Measurements from ENCODE around the gene FOXK1. TPM values are rescaled to one million over a fixed set of nuclear protein-coding genes. Genes with fewer than 3 reads are reported as not detected.

FOXK1 gene
- total RNA-seq, 5 donors from 2014 or later (not counting 1 experiment from before 2014, with no cell fraction given): 63.9 to 79.7 (median 74.2) TPM

DNA sequence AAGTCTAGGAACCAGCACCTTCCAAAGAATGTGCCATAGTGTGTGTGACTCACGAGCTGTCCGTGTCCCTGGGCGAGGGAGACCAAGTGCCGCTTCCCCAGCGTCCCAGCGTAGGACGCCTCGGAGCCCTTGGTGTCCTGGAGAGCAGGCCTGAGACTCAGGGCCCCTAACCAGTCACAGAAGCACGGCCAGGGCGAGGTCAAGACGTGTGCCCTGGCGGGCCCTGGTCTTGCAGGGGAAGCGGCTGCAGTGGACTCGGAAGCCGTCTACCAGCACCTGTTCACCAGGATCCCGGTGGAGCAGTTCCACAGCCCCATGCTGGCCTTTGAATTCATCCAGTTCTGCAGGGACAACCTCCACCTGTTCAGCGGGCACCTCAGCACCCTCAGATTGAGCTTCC, 103.9 kb downstream of the FOXK1 start:
- ChIA-PET POLR2A (no interaction called here), CTCF (no interaction called here)
- WGBS (ENCODE audit: insufficient coverage): 95% methylated on average over 17 of the region's 17 CpGs
- no peaks in the 10 kb centered on the region for H3K9me3 ChIP-seq
- no peak overlapping the region for H3K4me3 ChIP-seq (ENCODE audit: control insufficient read depth in 1 of 2, extremely low read depth in 1 of 2, low read length in 1 of 2)
- no peaks in the 10 kb centered on the region for H3K9me3 Mint-ChIP-seq
- H3K27ac Mint-ChIP-seq: no peak overlapping the region
- no peak overlapping the region for H3K27ac ChIP-seq (ENCODE audit: low read length)
- no peak overlapping the region for H3K4me3 Mint-ChIP-seq
- H3K36me3 Mint-ChIP-seq: peaks cover 20% of the 10 kb centered on the region
- peaks cover 0 to 4% (median 0%) of the 10 kb centered on the region in 3 donors for H3K4me1 Mint-ChIP-seq
- H3K36me3 ChIP-seq (ENCODE audit: control insufficient read depth in 2 of 2, extremely low read depth in 1 of 2, insufficient read depth in 1 of 2, low read length in 1 of 2): peaks cover 50 to 90% of the 10 kb centered on the region in 2 donors
- ATAC-seq (replicated peaks in 1 of 4): no peak
- H3K27me3 ChIP-seq (replicated peaks in 1 of 2; ENCODE audit: control insufficient read depth in 2 of 2, extremely low read depth in 1 of 2, insufficient read depth in 2 of 2, low read length in 1 of 2): no peaks in the 10 kb centered on the region
- H3K4me1 ChIP-seq (ENCODE audit: control insufficient read depth in 1 of 2, extremely low read depth in 1 of 2, insufficient read depth in 2 of 2, low read length in 2 of 2): no peaks in the 10 kb centered on the region
- no peak for DNase-seq
- H3K27me3 Mint-ChIP-seq: no peaks in the 10 kb centered on the region

DNA sequence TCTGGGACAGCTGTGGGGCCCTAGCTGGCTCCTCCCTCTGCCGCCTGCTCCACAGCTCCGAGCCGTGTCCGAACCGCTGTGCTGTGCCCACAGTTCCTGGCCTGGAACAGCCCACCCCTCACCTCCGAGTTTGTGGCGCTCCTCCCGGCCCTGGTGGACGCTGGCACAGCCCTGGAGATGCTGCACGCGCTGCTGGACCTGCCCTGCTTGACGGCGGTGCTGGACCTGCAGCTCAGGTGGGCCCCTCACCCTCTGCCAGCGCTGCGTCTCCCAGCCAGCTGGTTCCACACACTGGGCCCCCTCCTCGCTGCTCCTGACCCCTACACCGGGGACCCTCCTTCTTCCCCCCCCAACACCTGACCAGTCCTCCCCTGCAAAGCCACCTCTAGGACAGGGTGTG, 105.4 kb downstream of the FOXK1 start:
- H3K27me3 Mint-ChIP-seq: no peaks in the 10 kb centered on the region
- no peak overlapping the region for H3K27ac ChIP-seq (ENCODE audit: low read length)
- no peaks in the 10 kb centered on the region for H3K9me3 Mint-ChIP-seq
- H3K27me3 ChIP-seq (replicated peaks in 1 of 2; ENCODE audit: control insufficient read depth in 2 of 2, extremely low read depth in 1 of 2, insufficient read depth in 2 of 2, low read length in 1 of 2): no peaks in the 10 kb centered on the region
- ChIA-PET POLR2A (no interaction called here), CTCF (no interaction called here)
- H3K4me1 Mint-ChIP-seq: peaks cover 0 to 5% (median 0%) of the 10 kb centered on the region in 3 donors
- H3K36me3 Mint-ChIP-seq: peaks cover 10% of the 10 kb centered on the region
- H3K27ac Mint-ChIP-seq: no peak overlapping the region
- DNase-seq: no peak
- 97% methylated on average over 17 of the region's 17 CpGs for WGBS (ENCODE audit: insufficient coverage)
- H3K4me3 Mint-ChIP-seq: no peak overlapping the region
- no peak overlapping the region for H3K4me3 ChIP-seq (ENCODE audit: control insufficient read depth in 1 of 2, extremely low read depth in 1 of 2, low read length in 1 of 2)
- peaks cover 52 to 79% of the 10 kb centered on the region in 2 donors for H3K36me3 ChIP-seq (ENCODE audit: control insufficient read depth in 2 of 2, extremely low read depth in 1 of 2, insufficient read depth in 1 of 2, low read length in 1 of 2)
- ATAC-seq (replicated peaks in 1 of 4): no peak
- H3K4me1 ChIP-seq (ENCODE audit: control insufficient read depth in 1 of 2, extremely low read depth in 1 of 2, insufficient read depth in 2 of 2, low read length in 2 of 2): peaks cover 0 to 8% of the 10 kb centered on the region in 2 experiments
- H3K9me3 ChIP-seq: no peaks in the 10 kb centered on the region

DNA sequence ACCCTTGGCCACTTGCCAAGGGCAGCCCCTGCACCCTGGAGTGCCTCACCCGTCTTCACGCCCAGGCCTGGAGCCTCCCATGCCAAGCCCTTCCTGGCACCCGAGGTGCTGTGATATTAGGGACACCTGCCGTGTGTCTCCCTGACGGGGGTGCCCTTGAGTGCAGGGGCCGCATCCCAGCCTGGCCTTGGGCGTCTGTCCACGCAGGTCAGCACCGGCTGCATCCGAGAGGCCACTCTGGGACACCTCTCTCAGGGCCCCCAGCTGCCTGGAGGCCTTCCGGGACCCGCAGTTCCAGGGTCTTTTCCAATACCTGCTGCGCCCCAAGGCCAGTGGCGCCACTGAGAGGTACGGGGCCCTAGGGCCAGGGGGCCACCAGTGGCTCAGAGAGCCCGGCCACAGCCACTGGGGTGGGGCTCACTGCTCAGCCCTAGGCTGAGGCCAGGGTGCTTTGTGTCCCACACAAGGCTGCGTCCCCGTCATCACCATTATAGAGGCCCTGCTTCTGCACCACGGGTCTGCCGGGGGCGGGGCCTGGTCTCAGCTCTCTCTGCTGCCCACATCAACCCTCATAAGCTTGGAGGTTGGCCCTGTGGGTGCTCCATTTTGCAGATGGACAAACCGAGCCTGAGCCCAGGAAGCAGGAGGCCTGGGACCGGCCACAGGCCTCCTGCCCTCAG, 106.0 kb downstream of the FOXK1 start:
- ATAC-seq (replicated peaks in 1 of 4) (no peak), DNase-seq (no peak)
- Mint-ChIP-seq H3K27me3 (no peaks in the 10 kb centered on the region), H3K27ac (no peak overlapping the region), H3K9me3 (no peaks in the 10 kb centered on the region), H3K4me1 (peaks cover 0 to 5% (median 0%) of the 10 kb centered on the region in 3 donors), H3K36me3 (peaks cover 10% of the 10 kb centered on the region), H3K4me3 (no peak overlapping the region)
- Histone ChIP-seq H3K9me3 (no peaks in the 10 kb centered on the region), H3K4me3 (ENCODE audit: control insufficient read depth in 1 of 2, extremely low read depth in 1 of 2, low read length in 1 of 2) (no peak overlapping the region), H3K4me1 (ENCODE audit: control insufficient read depth in 1 of 2, extremely low read depth in 1 of 2, insufficient read depth in 2 of 2, low read length in 2 of 2) (peaks cover 0 to 14% of the 10 kb centered on the region in 2 experiments), H3K27ac (ENCODE audit: low read length) (no peak overlapping the region), H3K27me3 (replicated peaks in 1 of 2; ENCODE audit: control insufficient read depth in 2 of 2, extremely low read depth in 1 of 2, insufficient read depth in 2 of 2, low read length in 1 of 2) (no peaks in the 10 kb centered on the region), H3K36me3 (ENCODE audit: control insufficient read depth in 2 of 2, extremely low read depth in 1 of 2, insufficient read depth in 1 of 2, low read length in 1 of 2) (peaks cover 46 to 75% of the 10 kb centered on the region in 2 donors)
- WGBS (ENCODE audit: insufficient coverage): 91% methylated on average over 22 of the region's 23 CpGs
- ChIA-PET POLR2A (no interaction called here), CTCF (no interaction called here)

DNA sequence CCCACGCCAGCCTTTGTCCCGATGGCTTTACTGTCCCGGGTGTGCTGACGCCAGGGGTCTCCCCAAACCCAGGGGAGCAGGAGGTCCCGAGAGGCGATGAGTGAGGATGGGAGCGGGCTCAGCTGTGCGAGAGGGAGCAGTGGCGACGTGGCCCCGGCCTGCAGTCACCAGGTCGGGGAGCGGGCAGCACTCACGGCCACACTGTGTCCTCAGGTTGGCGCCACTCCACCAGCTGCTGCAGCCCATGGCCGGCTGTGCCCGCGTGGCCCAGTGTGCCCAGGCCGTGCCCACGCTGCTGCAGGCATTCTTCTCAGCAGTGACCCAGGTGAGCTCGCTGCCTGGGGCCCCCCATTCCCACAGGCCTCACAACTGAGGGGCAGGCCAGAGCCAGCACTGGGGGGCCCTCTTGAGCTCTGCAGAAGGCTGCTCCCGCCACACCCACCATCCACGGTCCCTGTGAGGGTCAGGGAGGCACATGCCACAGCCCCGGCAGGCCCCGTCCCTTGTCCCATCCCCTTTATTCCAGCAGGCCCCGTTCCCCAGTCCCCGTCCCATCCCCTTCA, 106.6 kb downstream of the FOXK1 start:
- H3K4me1 Mint-ChIP-seq: peaks cover 0 to 5% (median 1%) of the 10 kb centered on the region in 3 donors
- CTCF ChIA-PET: no interaction called here
- peaks cover 10% of the 10 kb centered on the region for H3K36me3 Mint-ChIP-seq
- ATAC-seq (replicated peaks in 1 of 4) (no peak), DNase-seq (no peak)
- H3K4me3 Mint-ChIP-seq: no peak overlapping the region
- Histone ChIP-seq H3K36me3 (ENCODE audit: control insufficient read depth in 2 of 2, extremely low read depth in 1 of 2, insufficient read depth in 1 of 2, low read length in 1 of 2) (peaks cover 40 to 69% of the 10 kb centered on the region in 2 donors), H3K4me1 (ENCODE audit: control insufficient read depth in 1 of 2, extremely low read depth in 1 of 2, insufficient read depth in 2 of 2, low read length in 2 of 2) (peaks cover 0 to 15% of the 10 kb centered on the region in 2 experiments), H3K4me3 (ENCODE audit: control insufficient read depth in 1 of 2, extremely low read depth in 1 of 2, low read length in 1 of 2) (no peak overlapping the region), H3K27ac (ENCODE audit: low read length) (no peak overlapping the region), H3K27me3 (replicated peaks in 1 of 2; ENCODE audit: control insufficient read depth in 2 of 2, extremely low read depth in 1 of 2, insufficient read depth in 2 of 2, low read length in 1 of 2) (no peaks in the 10 kb centered on the region), H3K9me3 (no peaks in the 10 kb centered on the region)
- POLR2A ChIA-PET: no interaction called here
- H3K9me3 Mint-ChIP-seq: no peaks in the 10 kb centered on the region
- no peak overlapping the region for H3K27ac Mint-ChIP-seq
- H3K27me3 Mint-ChIP-seq: no peaks in the 10 kb centered on the region
- over 99% methylated on average over 21 of the region's 27 CpGs for WGBS (ENCODE audit: insufficient coverage)

DNA sequence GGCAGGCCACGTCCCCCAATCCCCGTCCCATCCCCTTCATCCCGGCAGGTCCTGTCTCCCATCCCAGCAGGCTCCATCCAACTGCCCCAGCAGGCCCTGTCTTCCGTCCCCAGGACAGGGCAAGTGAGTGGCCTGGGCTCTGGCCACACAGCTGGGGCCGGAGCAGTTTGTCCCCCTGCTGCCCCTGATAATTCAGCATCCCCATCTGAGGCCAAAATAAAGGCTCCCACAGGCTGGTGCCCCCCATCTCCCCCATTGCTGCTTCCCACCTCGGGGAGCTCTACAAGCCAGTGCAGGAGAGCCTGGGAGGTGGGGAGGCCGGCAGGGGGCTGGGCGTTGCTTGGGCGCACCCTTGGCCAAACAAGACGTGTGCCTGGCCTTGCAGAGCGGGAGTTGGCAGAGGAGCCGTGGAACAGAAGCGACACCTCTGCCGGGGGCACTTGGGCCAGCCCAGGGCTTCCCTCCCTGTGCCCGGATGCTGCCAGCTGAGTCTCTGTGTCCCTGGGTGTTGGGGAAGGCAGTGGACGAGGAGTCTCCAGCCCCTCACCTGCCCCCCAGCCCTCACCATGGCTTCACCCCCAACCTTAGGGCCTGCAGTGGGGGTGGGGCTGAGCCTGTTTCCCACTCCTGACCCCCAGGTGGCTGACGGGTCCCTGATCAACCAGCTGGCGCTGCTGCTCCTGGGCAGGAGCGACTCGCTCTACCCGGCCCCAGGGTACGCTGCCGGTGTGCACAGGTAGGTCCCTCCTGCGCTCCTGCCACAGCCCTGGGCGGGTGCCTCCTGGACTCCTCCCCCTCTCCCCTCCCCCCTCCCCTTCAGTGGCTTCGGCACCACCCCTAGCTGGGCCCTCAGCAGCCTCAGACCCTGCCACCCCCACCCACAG, 107.3 kb downstream of the FOXK1 start:
- H3K36me3 ChIP-seq (ENCODE audit: control insufficient read depth in 2 of 2, extremely low read depth in 1 of 2, insufficient read depth in 1 of 2, low read length in 1 of 2): peaks cover 33 to 61% of the 10 kb centered on the region in 2 donors
- Mint-ChIP-seq H3K36me3 (peaks cover 10% of the 10 kb centered on the region), H3K4me1 (peaks cover 5 to 10% (median 6%) of the 10 kb centered on the region in 3 donors), H3K27me3 (no peaks in the 10 kb centered on the region), H3K27ac (no peak overlapping the region), H3K9me3 (no peaks in the 10 kb centered on the region), H3K4me3 (no peak overlapping the region)
- H3K9me3 ChIP-seq: no peaks in the 10 kb centered on the region
- no peak for DNase-seq
- no peak overlapping the region for H3K27ac ChIP-seq (ENCODE audit: low read length)
- H3K4me3 ChIP-seq (ENCODE audit: control insufficient read depth in 1 of 2, extremely low read depth in 1 of 2, low read length in 1 of 2): no peak overlapping the region
- H3K27me3 ChIP-seq (replicated peaks in 1 of 2; ENCODE audit: control insufficient read depth in 2 of 2, extremely low read depth in 1 of 2, insufficient read depth in 2 of 2, low read length in 1 of 2): no peaks in the 10 kb centered on the region
- peaks cover 0 to 15% of the 10 kb centered on the region in 2 experiments for H3K4me1 ChIP-seq (ENCODE audit: control insufficient read depth in 1 of 2, extremely low read depth in 1 of 2, insufficient read depth in 2 of 2, low read length in 2 of 2)
- ATAC-seq (replicated peaks in 1 of 4): no peak
- WGBS (ENCODE audit: insufficient coverage): 99% methylated on average over 14 of the region's 26 CpGs
- ChIA-PET POLR2A (interaction anchor here in 1 of 2 donors (0.6 kb wide), 1 partner anchor 121 kb away, joined by 4 read pairs; no protein-coding TSS in a partner anchor), CTCF (no interaction called here)

DNA sequence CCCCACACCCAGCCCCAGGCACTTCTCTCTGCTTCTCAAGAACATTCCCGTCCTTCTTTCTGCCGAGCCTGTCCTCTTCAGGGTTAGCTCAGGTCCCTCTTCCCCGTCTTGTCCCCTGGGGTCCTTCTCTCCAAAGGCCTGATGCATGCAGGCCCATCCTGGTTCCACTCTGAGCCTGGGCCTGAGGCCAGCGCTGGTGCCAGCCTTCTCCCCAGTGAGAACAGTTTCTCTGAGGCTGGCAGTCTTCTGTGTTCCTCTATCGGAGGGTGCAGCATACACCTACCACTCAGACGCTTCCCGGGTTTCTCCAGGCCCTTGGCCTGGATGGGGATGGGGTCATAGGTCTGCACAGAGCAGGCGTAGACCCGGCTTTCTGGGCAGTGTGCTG, 108.0 kb downstream of the FOXK1 start:
- no peak overlapping the region for H3K27ac Mint-ChIP-seq

More for the DNA sequence above, 108.0 kb downstream of the FOXK1 start:
- Mint-ChIP-seq H3K4me3 (no peak overlapping the region), H3K36me3 (peaks cover 10% of the 10 kb centered on the region), H3K27me3 (no peaks in the 10 kb centered on the region), H3K4me1 (peaks cover 5 to 10% (median 6%) of the 10 kb centered on the region in 3 donors), H3K9me3 (no peaks in the 10 kb centered on the region)
- no peaks in the 10 kb centered on the region for H3K9me3 ChIP-seq
- CTCF ChIA-PET: no interaction called here
- POLR2A ChIA-PET: interaction anchor here in 1 of 2 donors (0.6 kb wide), 1 partner anchor 122 kb away, joined by 4 read pairs; no protein-coding TSS in a partner anchor
- H3K27ac ChIP-seq (ENCODE audit: low read length): no peak overlapping the region
- no peak overlapping the region for H3K4me3 ChIP-seq (ENCODE audit: control insufficient read depth in 1 of 2, extremely low read depth in 1 of 2, low read length in 1 of 2)
- no peaks in the 10 kb centered on the region for H3K27me3 ChIP-seq (replicated peaks in 1 of 2; ENCODE audit: control insufficient read depth in 2 of 2, extremely low read depth in 1 of 2, insufficient read depth in 2 of 2, low read length in 1 of 2)
- WGBS (ENCODE audit: insufficient coverage): 98% methylated on average over 6 of the region's 9 CpGs
- peaks cover 29 to 55% of the 10 kb centered on the region in 2 donors for H3K36me3 ChIP-seq (ENCODE audit: control insufficient read depth in 2 of 2, extremely low read depth in 1 of 2, insufficient read depth in 1 of 2, low read length in 1 of 2)
- H3K4me1 ChIP-seq (ENCODE audit: control insufficient read depth in 1 of 2, extremely low read depth in 1 of 2, insufficient read depth in 2 of 2, low read length in 2 of 2): peaks cover 0 to 15% of the 10 kb centered on the region in 2 experiments
- DNase-seq (no peak), ATAC-seq (replicated peaks in 1 of 4) (no peak)

All from T-cell (primary cell).